ENCODE results near the gene RECQL5.

RECQL5 gene

GRCh38 chr17:75632428-75632827 lies 34.5 kb downstream of the RECQL5 start:
- DNase-seq = no peak

- DNase-seq = no peak
These were observed 35.6 kb downstream of the RECQL5 start for GRCh38 chr17:75631353-75631752.

- DNase-seq = no peak
These were observed 36.7 kb downstream of the RECQL5 start for GRCh38 chr17:75630071-75630917.

GRCh38 chr17:75629157-75629556 lies 37.8 kb downstream of the RECQL5 start:
- no peak for DNase-seq

GRCh38 chr17:75628425-75628824 lies 38.5 kb downstream of the RECQL5 start:
- DNase-seq = no peak

- DNase-seq = no peak
These were observed 39.9 kb downstream of the RECQL5 start for GRCh38 chr17:75627094-75627493.

GRCh38 chr17:75626496-75627038 lies 40.4 kb downstream of the RECQL5 start:
- DNase-seq = peak; percentile 97

GRCh38 chr17:75625813-75626486 lies 41.0 kb downstream of the RECQL5 start:
- DNase-seq = peak; percentile 48

GRCh38 chr17:75624714-75625345 lies 42.1 kb downstream of the RECQL5 start:
- no peak for DNase-seq

- no peak for DNase-seq
These were observed 42.9 kb downstream of the RECQL5 start for GRCh38 chr17:75624021-75624420.

- no peak for DNase-seq
These were observed 43.6 kb downstream of the RECQL5 start for GRCh38 chr17:75623386-75623785.

- DNase-seq = no peak
These were observed 44.1 kb downstream of the RECQL5 start for GRCh38 chr17:75622771-75623273.

- no peak for DNase-seq
These were observed 44.9 kb downstream of the RECQL5 start for GRCh38 chr17:75622076-75622475.

GRCh38 chr17:75621489-75621888 lies 45.5 kb downstream of the RECQL5 start:
- no peak for DNase-seq

GRCh38 chr17:75619506-75620431 lies 47.2 kb downstream of the RECQL5 start:
- DNase-seq = peak; percentile 50

GRCh38 chr17:75617675-75618074 lies 49.3 kb downstream of the RECQL5 start:
- DNase-seq = no peak

GRCh38 chr17:75617218-75617617 lies 49.7 kb downstream of the RECQL5 start:
- DNase-seq = no peak

- no peak for DNase-seq
These were observed 50.3 kb downstream of the RECQL5 start for GRCh38 chr17:75616521-75617122.

GRCh38 chr17:75615301-75615700 lies 51.7 kb downstream of the RECQL5 start:
- DNase-seq = no peak

- DNase-seq = no peak
These were observed 52.2 kb downstream of the RECQL5 start for GRCh38 chr17:75614556-75615270.

- no peak for DNase-seq
These were observed 52.9 kb downstream of the RECQL5 start for GRCh38 chr17:75614006-75614405.
